Esophagus muscularis mucosa (tissue), 4 donors: ENCODE data around the gene FN1. TPM values are rescaled to one million over a fixed set of nuclear protein-coding genes. Genes with fewer than 3 reads are reported as not detected.
A peak's percentile ranks its signal among the peaks of the same experiment; 100 is the strongest.

ENCODE experiments used
- DNase-seq: peaks from one replicate; pipeline ENCODE4 v3.0.0-alpha.2; 2017; ENCODE audit errors: extremely low spot score
- H3K27ac ChIP-seq, 4 donors: fragments of 200-600 bp; sonication (generic); replicated peaks in 1 of 4; 1 replicate in 3 of 4; 2 replicates in 1 of 4; pipeline ENCODE4 v1.5.1; 2016 to 2019; ENCODE audit warnings: mild to moderate bottlenecking in 1 of 4
- H3K27me3 ChIP-seq, 4 donors: fragments of 200-600 bp; sonication (generic); one replicate each; pipeline versions ENCODE4 v1.5.1 to v1.6.0; 2016 to 2019
- H3K36me3 ChIP-seq, 4 donors: fragments of 200-600 bp; sonication (generic); one replicate each; pipeline ENCODE4 v1.5.1; 2016 to 2019
- H3K4me1 ChIP-seq, 4 donors: fragments of 200-600 bp; sonication (generic); one replicate each; pipeline ENCODE4 v1.5.1; 2016 to 2019
- H3K4me3 ChIP-seq, 4 donors: fragments of 200-600 bp; sonication (generic); 1 replicate in 2 of 4; 2 replicates in 2 of 4; pipeline ENCODE4 v1.5.1; 2016 to 2019; ENCODE audit warnings: mild to moderate bottlenecking in 4 of 4, moderate library complexity in 1 of 4
- H3K9me3 ChIP-seq, 4 donors: fragments of 200-600 bp; sonication (generic); 1 replicate in 3 of 4; 2 replicates in 1 of 4; pipeline ENCODE4 v1.5.1; 2016 to 2019
- CTCF ChIP-seq, 3 experiments: fragments of 200-600 bp in 2 of 3; fragments of 450-650 bp in 1 of 3; sonication (generic) in 2 of 3; IDR thresholded peaks; one replicate each; pipeline ENCODE4 v1.5.1; 2017 to 2019; ENCODE audit warnings: antibody characterized with exemption in 3 of 3, mild to moderate bottlenecking in 2 of 3, moderate library complexity in 1 of 3
- EP300 ChIP-seq: sonication (generic); formaldehyde crosslinking; IDR thresholded peaks from one replicate; pipeline ENCODE4 v1.6.1; 2017; ENCODE audit warnings: antibody characterized with exemption
- POLR2A ChIP-seq: fragments of 450-650 bp; IDR thresholded peaks from one replicate; pipeline ENCODE4 v1.6.1; 2017; ENCODE audit warnings: antibody characterized with exemption, moderate library complexity, mild to moderate bottlenecking, low read depth
- POLR2AphosphoS5 ChIP-seq, 2 donors: sonication (generic); formaldehyde crosslinking; IDR thresholded peaks; one replicate each; pipeline ENCODE4 v1.6.1; 2017; ENCODE audit warnings: antibody characterized with exemption in 2 of 2
- WGBS: methylation state at CpG from one replicate; pipeline ENCODE4 v1.1.5; 2018; 5-methylcytosine and 5-hydroxymethylcytosine counted together
- intact Hi-C: fragments of 100-400 bp; cut with DNase I; formaldehyde crosslinking; loops from one replicate; pipeline ENCODE4 v1.15.1; 2023
- total RNA-seq, 4 donors: library from RNA; depleted of rRNA; stranded (reverse); fragments of >200 nt; gene quantifications; one replicate each; pipeline versions ENCODE4 v1.1.0 to v1.2.1, GENCODE V29; 2016

Gene FN1
- total RNA-seq, 4 donors from 2014 or later: 2,256 to 4,873 (median 2,950) TPM

- intact Hi-C loops: loop anchor here (5.0 kb wide), 1 partner anchor 42 kb away; no protein-coding TSS in a partner anchor
- peak overlapping the region in 1 of 4 donors; percentile 13 for H3K27ac ChIP-seq
- no peaks in the 10 kb centered on the region for H3K9me3 ChIP-seq
- H3K36me3 ChIP-seq: peaks cover 88 to 100% (median 95%) of the 10 kb centered on the region in 4 donors
- TF ChIP-seq POLR2AphosphoS5 (IDR thresholded peaks at IDR 0.05) (no peak), CTCF (IDR thresholded peaks at IDR 0.05) (no peak), POLR2A (no peak)
- DNase-seq: no peak
- WGBS: 91% methylated on average over 6 of the region's 6 CpGs
- no peaks in the 10 kb centered on the region for H3K27me3 ChIP-seq
- no peak overlapping the region for H3K4me3 ChIP-seq
- peaks cover 0 to 5% (median 0%) of the 10 kb centered on the region in 4 donors for H3K4me1 ChIP-seq
Observed at GRCh38 chr2:215379948-215380347, 55.9 kb downstream of the FN1 start.

GRCh38 chr2:215379039-215379438 is 56.8 kb downstream of the FN1 start:
- H3K27ac ChIP-seq: no peak overlapping the region
- 87% methylated on average over 7 of the region's 7 CpGs for WGBS
- H3K27me3 ChIP-seq: no peaks in the 10 kb centered on the region
- no peak for DNase-seq
- peaks cover 0 to 5% (median 0%) of the 10 kb centered on the region in 4 donors for H3K4me1 ChIP-seq
- intact Hi-C loops: loop anchor here (5.0 kb wide), 1 partner anchor 43 kb away; no protein-coding TSS in a partner anchor
- no peak overlapping the region for H3K4me3 ChIP-seq
- peaks cover 89 to 100% (median 95%) of the 10 kb centered on the region in 4 donors for H3K36me3 ChIP-seq
- TF ChIP-seq POLR2A (no peak), POLR2AphosphoS5 (IDR thresholded peaks at IDR 0.05) (peak; percentile 5 to 22), EP300 (no peak), CTCF (IDR thresholded peaks at IDR 0.05) (no peak)
- H3K9me3 ChIP-seq: no peaks in the 10 kb centered on the region

- Histone ChIP-seq H3K4me3 (no peak overlapping the region), H3K4me1 (peaks cover 0 to 5% (median 0%) of the 10 kb centered on the region in 4 donors), H3K27me3 (no peaks in the 10 kb centered on the region), H3K36me3 (peaks cover 86 to 100% (median 94%) of the 10 kb centered on the region in 4 donors), H3K9me3 (no peaks in the 10 kb centered on the region), H3K27ac (no peak overlapping the region)
- 87% methylated on average over 3 of the region's 3 CpGs for WGBS
- no peak for TF ChIP-seq EP300
- no peak for TF ChIP-seq POLR2AphosphoS5 (IDR thresholded peaks at IDR 0.05)
- TF ChIP-seq POLR2A: no peak
- no peak for TF ChIP-seq CTCF (IDR thresholded peaks at IDR 0.05)
- no peak for DNase-seq
- intact Hi-C loops: loop anchor here (5.0 kb wide), 1 partner anchor 44 kb away; no protein-coding TSS in a partner anchor
Observed at GRCh38 chr2:215378045-215378444, 57.8 kb downstream of the FN1 start.

GRCh38 chr2:215377283-215377682 is 58.6 kb downstream of the FN1 start:
- Histone ChIP-seq H3K27me3 (no peaks in the 10 kb centered on the region), H3K36me3 (peaks cover 82 to 100% (median 93%) of the 10 kb centered on the region in 4 donors), H3K4me1 (peaks cover 0 to 5% (median 0%) of the 10 kb centered on the region in 4 donors), H3K4me3 (no peak overlapping the region), H3K27ac (peak overlapping the region in 2 of 4 donors; percentile 12 to 53), H3K9me3 (no peaks in the 10 kb centered on the region)
- TF ChIP-seq POLR2AphosphoS5 (IDR thresholded peaks at IDR 0.05): no peak
- no peak for TF ChIP-seq EP300
- TF ChIP-seq POLR2A: no peak
- TF ChIP-seq CTCF (IDR thresholded peaks at IDR 0.05): no peak
- no peak for DNase-seq
- intact Hi-C loops: loop anchor here (5.0 kb wide), 1 partner anchor 45 kb away; no protein-coding TSS in a partner anchor
- 70% methylated on average over 2 of the region's 2 CpGs for WGBS
